Body of pancreas (tissue), 4 donors: ENCODE results near the gene AP3D1.

Experiments used
- CTCF ChIP-seq, 7 experiments: fragments of 450-650 bp in 4 of 7; fragments of 200-600 bp in 3 of 7; sonication (generic) in 3 of 7; IDR thresholded peaks; one replicate each; pipeline ENCODE4 v1.5.1; 2016 to 2019; ENCODE audit warnings: antibody characterized with exemption in 7 of 7
- POLR2A ChIP-seq, 3 donors: fragments of 450-650 bp; IDR thresholded peaks; one replicate each; pipeline ENCODE4 v1.6.1; 2016; ENCODE audit warnings: antibody characterized with exemption in 3 of 3, mild to moderate bottlenecking in 2 of 3

GRCh38 chr19:2054763-2055162 lies 96.6 kb downstream of the AP3D1 start:
- TF ChIP-seq CTCF (IDR thresholded peaks at IDR 0.05): no peak
- TF ChIP-seq POLR2A (IDR thresholded peaks at IDR 0.05): no peak
